GM21737 (cell line): Measurements from ENCODE around the gene CACNA1B.
"Not testable (repeated sequence)": the region's sequence is repeated elsewhere in the genome, so short reads cannot be mapped to it uniquely, and the experiment has no call there.

ENCODE experiments used
- ATAC-seq: cut with Tn5 transposase; IDR thresholded peaks from one replicate; pipeline ENCODE4 v1.9.1; 2021; ENCODE audit warnings: mild to moderate bottlenecking, moderate library complexity; ENCODE audit not compliant: unreplicated experiment

CACNA1B gene

DNA sequence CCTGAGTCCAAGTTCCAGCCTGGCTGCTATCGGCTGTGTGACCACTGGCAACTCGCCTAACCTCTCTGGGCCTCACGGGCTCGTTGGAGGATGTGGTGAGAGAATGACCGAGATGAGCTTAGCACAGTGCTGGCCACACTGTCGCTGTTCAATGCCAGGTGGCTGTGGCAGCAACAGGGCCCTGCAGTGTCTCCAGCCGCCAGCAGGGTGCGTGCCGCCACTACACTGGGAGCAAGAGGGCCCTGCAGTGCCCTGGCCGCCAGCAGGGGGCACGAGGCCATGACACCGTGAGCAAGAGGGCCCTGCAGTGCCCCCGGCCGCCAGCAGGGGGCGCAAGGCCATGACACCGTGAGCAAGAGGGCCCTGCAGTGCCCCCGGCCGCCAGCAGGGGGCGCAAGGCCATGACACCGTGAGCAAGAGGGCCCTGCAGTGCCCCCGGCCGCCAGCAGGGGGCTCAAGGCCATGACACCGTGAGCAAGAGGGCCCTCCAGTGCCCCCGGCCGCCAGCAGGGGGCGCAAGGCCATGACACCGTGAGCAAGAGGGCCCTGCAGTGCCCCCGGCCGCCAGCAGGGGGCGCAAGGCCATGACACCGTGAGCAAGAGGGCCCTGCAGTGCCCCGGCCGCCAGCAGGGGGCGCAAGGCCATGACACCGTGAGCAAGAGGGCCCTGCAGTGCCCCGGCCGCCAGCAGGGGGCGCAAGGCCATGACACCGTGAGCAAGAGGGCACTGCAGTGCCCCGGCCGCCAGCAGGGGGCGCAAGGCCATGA lies 248.7 kb downstream of the CACNA1B start:
- ATAC-seq = not testable (repeated sequence)

DNA sequence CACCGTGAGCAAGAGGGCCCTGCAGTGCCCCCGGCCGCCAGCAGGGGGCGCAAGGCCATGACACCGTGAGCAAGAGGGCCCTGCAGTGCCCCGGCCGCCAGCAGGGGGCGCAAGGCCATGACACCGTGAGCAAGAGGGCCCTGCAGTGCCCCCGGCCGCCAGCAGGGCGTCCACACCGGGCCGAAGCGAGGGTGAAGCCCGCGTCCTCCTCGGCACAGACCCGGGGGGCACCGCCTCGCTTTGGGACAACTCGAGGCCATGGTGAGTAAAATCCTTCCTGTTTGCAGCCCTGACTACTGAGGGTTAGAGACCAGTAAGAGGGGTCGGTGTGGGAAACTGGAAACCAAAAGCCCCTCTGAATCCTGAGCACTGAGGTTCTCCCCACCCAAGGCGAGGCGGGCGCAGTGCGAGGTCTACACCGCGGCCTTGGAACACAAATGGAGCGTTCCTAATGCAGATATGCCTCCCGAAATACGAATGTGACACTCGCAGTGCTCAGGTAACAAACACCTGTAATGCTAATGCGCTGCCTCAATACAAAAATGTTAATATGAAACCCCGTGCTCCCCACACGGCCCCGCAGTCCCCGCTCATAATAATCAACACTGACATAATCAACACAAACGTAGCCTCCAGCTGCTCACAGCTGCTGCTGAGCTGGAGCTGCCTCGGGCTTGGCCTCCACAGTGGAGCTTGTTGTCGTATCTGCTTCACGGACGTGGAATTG lies 249.4 kb downstream of the CACNA1B start:
- ATAC-seq = not testable (repeated sequence)

DNA sequence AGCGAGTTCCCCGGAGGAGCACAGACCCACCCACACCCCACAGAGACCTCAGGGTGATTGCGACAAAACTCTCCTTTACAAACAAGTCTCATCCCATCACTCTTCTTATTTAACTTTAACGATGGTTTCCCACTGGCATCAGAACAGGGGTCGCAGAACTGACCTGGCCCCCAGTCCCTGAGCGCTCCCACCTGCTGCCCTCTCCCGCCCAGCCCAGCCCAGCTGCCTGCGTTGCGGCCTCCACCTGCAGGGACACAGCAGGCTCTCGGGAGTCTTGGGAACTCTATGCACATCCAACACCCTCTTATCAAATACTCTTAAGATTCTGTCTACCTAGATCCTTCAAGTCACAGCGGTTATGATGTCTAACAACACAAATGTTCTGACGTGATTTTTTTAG lies 250.4 kb downstream of the CACNA1B start:
- ATAC-seq = not testable (repeated sequence)

DNA sequence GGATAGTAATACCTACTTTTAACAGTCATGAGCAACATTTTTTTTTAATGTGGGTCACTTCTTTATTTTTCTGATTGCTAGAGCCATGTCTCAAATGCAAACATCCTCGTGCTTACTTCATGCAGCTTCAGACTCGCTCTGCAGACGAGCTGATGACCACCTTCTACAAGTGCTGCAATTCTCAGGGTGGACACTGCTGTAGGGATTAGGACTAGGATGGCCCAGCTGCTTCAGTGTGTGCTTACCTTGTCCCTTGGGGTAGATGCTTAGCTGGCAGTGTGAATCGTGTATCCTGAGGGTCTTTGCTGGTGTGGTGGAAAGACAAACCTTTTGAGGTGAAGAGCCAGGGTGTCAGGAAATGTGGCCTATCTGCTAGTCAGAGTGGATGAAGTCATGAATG lies 251.7 kb downstream of the CACNA1B start:
- not testable (repeated sequence) for ATAC-seq

DNA sequence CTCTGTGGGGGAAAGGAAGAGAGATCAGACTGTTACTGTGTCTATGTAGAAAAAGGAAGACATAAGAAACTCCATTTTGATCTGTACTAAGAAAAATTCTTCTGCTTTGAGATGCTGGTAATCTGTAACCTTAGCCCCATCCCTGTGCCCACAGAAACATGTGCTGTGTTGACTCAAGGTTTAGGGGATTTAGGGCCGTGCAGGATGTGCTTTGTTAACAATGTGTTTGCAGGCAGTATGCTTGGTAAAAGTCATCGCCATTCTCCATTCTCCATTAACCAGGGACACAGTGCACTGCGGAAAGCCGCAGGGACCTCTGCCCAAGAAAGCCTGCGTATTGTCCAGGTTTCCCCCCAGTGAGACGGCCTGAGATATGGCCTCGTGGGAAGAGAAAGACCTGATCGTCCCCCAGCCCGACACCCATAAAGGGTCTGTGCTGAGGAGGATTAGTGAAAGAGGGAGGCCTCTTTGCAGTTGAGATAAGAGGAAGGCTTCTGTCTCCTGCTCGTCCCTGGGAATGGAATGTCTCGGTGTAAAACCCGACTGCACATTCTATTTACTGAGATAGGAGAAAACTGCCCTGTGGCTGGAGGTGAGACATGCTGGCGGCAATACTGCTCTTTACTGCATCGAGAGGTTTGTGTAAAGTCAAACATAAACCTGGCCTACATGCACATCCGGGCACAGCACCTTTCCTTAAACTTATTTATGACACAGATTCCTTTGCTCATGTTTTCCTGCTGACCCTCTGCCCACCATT lies 255.5 kb downstream of the CACNA1B start:
- not testable (repeated sequence) for ATAC-seq

DNA sequence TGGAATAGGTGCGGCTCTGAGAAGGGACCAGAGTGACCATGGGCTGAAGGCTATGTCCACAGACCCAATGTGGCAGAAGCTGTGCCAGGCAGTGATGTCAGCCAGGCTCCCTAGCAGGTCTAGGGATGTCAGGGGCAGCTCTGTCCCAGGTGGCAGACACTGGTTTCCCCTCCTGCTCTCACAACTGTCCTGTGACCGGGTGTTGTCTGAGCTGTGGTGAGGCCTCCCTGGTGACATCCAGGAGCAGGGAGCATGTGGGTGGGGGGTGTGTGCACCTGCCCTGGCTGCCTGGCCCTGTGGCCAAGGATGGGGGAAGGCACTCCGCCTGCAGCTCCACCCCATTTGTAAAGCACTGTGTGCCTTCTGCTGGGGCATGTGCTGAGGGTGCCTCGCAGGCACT lies 257.0 kb downstream of the CACNA1B start:
- not testable (repeated sequence) for ATAC-seq

DNA sequence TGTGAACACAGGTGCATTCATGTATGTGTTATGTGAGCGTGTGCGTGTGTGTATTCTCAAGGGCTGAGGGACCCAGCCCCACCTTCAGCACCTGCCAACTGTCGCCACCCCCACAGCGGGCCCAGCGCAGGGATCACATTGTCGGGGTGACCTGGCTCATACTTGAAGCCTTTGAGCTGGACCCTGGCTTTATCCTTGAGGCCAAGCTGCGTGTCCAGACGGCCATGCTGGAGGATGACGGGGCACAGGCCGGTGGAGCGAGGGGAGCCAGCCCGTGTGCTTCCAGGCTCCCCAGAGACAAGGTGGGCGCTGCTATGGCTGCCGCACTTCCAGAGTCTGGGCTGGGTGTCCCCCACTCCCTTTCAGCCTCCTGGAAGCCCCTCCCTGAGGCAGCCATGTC lies 261.5 kb downstream of the CACNA1B start:
- not testable (repeated sequence) for ATAC-seq

DNA sequence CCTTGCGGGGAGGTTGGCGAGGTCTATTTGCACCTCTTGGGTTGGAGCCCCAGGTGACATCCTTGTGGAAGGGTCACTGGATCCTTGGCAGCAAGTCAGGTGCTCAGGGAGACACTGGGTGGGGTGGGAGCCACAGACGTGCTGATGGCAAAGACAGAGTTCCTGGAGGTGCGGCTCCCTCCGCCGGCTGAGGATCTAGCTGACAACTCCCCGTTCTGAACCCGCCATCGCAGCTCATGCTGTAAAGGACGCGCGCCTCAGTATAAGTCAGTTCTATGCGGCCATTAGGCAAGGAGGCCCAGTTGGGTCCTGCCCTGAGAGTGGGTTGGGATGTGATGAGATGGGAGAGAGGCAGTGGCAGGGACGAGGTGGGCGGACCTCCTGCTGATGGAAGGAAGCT lies 263.4 kb downstream of the CACNA1B start:
- not testable (repeated sequence) for ATAC-seq

DNA sequence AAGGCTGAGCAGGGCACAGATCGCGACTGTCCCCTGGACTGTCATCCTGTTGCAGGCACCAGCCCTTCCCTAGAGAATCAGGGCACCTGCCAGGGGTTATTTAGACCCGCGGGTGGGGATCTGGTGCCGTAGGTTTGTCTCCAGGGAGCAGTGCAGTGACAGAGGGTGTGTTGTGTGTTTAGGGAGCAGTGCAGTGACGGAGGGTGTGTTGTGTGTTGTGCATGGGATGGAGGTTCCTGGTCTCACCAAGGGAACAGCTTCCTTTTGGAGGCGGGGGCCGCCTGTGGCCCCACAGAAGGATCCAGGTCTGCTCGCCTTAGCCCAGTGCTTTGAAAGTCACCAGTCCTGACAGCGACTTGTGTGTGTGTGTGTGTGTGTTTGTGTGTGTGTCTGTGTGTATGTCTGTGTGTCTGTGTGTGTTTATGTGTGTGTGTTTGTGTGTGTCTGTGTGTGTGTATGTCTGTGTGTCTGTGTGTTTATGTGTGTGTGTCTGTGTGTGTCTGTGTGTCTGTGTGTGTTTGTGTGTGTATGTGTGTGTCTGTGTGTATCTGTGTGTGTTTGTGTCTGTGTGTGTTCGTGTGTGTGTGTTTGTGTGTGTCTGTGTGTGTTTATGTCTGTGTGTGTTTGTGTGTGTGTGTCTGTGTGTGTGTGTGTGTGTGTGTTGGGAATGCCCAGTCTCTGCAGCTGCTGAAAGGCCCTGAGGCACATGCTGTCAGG lies 265.1 kb downstream of the CACNA1B start:
- not testable (repeated sequence) for ATAC-seq

DNA sequence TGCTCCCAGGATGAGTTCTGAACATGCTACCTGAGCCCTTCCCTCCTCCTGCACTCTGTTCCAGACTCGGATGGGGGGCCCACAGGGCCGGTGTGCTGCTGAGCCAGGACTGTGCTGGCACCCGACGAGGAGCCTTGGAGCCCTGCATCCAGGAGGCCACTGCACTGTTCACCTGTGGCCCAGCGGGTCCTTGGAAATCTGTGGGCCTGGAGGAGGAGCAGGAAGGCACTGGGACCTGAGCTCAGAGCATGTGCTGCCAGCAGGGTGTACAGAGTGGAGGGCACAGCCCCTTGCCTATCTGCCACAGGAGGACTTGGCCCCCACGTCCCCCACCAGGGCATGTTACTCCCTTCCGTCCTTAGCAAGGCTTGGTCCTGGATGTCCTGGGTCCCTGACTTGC lies 265.9 kb downstream of the CACNA1B start:
- not testable (repeated sequence) for ATAC-seq

DNA sequence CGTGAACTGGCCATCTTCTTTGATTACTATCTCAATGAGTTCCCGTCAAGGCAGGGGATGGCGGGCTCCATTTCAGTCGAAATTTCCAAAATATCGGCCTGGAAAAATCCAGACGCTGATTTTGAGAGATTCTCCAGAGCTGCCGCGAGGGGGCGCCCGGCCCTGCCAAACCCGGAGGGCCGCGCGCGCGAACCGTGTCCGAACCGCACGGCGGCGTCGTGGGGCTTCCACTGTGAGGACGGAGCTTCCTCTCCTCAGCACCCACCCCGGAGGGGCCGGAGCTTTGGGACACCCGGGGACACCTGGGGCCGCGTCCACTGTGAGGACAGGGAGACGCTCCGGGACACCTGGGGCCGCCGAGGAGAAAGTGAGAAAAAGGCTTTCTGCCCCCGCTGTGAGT lies 270.0 kb downstream of the CACNA1B start:
- not testable (repeated sequence) for ATAC-seq

DNA sequence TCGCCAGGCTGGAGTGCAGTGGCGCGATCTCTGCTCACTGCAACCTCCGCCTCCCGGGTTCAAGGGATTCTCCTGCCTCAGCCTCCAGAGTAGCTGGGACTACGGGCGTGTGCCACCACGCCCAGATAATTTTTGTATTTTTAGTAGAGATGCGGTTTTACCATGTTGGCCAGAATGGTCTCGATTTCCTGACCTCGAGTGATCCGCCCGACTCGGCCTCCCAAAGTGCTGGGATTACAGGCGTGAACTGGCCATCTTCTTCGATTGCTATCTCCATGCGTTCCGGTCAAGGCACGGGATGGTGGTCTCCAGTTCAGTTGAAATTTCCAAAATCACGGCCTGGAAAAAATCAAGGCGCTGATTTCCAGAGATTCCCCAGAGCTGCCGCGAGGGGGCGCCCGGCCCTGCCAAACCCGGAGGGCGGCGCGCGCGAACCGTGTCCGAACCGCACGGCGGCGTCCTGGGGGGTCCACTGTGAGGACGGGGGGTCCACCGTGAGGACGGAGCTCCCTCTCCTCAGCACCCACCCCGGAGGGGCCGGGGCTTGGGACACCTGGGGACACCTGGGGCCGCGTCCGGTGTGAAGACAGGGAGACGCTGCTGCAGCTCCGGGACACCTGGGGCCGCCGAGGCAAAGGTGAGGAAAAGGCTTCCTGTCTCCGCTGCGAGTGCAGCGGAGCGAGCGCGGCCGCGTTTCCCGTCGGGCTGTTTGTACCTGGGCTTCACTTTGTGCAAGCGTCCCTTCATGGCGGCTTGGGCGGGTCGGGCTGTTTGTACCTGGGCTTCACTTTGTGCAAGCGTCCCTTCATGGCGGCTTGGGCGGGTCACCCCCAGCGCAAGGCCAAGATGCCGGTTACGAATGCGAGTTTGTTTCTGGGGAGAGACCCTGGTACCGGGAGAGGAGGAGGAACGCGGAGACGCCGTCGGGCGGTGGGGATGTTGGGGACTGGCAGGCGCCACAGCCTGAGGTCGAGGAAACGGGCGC lies 272.4 kb downstream of the CACNA1B start:
- not testable (repeated sequence) for ATAC-seq

DNA sequence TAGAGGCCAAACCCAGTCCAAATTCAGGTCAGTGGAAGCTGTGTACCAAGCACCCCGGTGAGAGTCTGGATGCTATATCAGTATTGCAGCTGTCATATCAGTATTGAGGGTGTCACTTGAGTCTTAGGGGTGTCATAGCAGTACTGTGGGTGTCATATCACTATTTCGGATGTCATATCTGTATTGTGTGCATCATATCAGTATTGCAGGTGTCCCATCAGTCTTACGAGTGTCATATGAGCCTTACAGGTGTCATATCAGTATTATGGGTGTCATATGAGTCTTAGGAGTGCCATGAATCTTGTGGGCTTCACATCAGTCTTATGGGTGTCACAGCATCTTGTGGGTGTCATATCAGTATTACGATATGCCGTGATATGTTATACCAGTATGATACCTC lies 278.2 kb downstream of the CACNA1B start:
- ATAC-seq = not testable (repeated sequence)

DNA sequence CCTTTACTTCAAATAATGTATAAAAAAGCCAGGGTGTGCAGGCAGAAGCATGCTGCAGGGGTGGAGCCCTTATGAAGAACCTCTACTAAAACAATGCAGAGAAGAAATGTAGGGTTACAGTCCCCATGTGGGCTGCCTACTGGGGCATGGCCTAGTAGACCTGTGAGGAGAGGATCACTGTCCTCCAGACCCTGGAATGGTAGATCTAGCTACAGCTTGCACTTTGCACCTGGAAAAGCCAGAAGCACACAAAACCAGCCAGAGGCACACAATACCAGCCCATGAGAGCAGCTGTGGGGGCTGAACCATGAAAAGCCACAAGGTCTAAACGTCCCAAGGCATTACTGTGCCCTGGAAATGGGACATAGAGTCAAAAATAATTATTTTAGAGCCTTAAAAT lies 289.2 kb downstream of the CACNA1B start:
- not testable (repeated sequence) for ATAC-seq
